Neural progenitor cell (in vitro differentiated cells): ENCODE data around the gene ESRRA. TPM values are rescaled to one million over a fixed set of nuclear protein-coding genes. Genes with fewer than 3 reads are reported as not detected.

Experiments used
- DNase-seq: peaks from one replicate; pipeline ENCODE4 v3.0.0-alpha.2; 2016; ENCODE audit warnings: low spot score
- H2AFZ ChIP-seq: fragments of 200-600 bp; sonication (generic); replicated peaks from 2 replicates; pipeline ENCODE4 v1.6.1; 2016; ENCODE audit warnings: antibody characterized with exemption
- H3F3A ChIP-seq: fragments of 200-600 bp; sonication (generic); 2 replicates; pipeline ENCODE4 v1.6.1; 2016; ENCODE audit warnings: antibody characterized with exemption, low read depth
- H3K27ac ChIP-seq: fragments of 200-600 bp; sonication (generic); 2 replicates; pipeline ENCODE4 v1.5.1; 2016; ENCODE audit warnings: mild to moderate bottlenecking
- H3K27me3 ChIP-seq: fragments of 200-600 bp; sonication (generic); 2 replicates; pipeline ENCODE4 v1.6.1; 2016; ENCODE audit warnings: mild to moderate bottlenecking, moderate library complexity
- H3K36me3 ChIP-seq: fragments of 200-600 bp; sonication (generic); 2 replicates; pipeline ENCODE4 v1.5.1; 2016
- H3K4me1 ChIP-seq: fragments of 200-600 bp; sonication (generic); 2 replicates; pipeline ENCODE4 v1.6.1; 2016; ENCODE audit warnings: mixed run types
- H3K4me2 ChIP-seq: fragments of 200-600 bp; sonication (generic); 2 replicates; pipeline ENCODE4 v1.6.1; 2016
- H3K4me3 ChIP-seq: fragments of 200-600 bp; sonication (generic); 2 replicates; pipeline ENCODE4 v1.5.1; 2016
- H3K79me2 ChIP-seq: fragments of 200-600 bp; sonication (generic); 2 replicates; pipeline ENCODE4 v1.6.1; 2016; ENCODE audit warnings: low read depth
- H3K9ac ChIP-seq: fragments of 200-600 bp; sonication (generic); 2 replicates; pipeline ENCODE4 v1.6.1; 2016
- H3K9me3 ChIP-seq: fragments of 200-600 bp; sonication (generic); 2 replicates; pipeline ENCODE4 v1.5.1; 2016; ENCODE audit warnings: low read depth
- H4K20me1 ChIP-seq: fragments of 200-600 bp; sonication (generic); 2 replicates; pipeline ENCODE4 v1.6.1; 2016; ENCODE audit warnings: low read depth
- H3K27ac Mint-ChIP-seq: 3 replicates; pipeline ENCODE4 v1.8.0; 2021; ENCODE audit warnings: mixed read lengths
- H3K27me3 Mint-ChIP-seq: 2 replicates; pipeline ENCODE4 v1.8.0; 2022; ENCODE audit warnings: low read depth, mild to moderate bottlenecking, inconsistent platforms, moderate library complexity, mixed read lengths; ENCODE audit not compliant: insufficient read depth
- H3K36me3 Mint-ChIP-seq: 3 replicates; pipeline ENCODE4 v1.8.0; 2021; ENCODE audit warnings: mixed read lengths
- H3K4me1 Mint-ChIP-seq: 3 replicates; pipeline ENCODE4 v1.8.0; 2021; ENCODE audit warnings: mixed read lengths
- H3K4me3 Mint-ChIP-seq: 3 replicates; pipeline ENCODE4 v1.8.0; 2021; ENCODE audit warnings: mild to moderate bottlenecking, moderate library complexity, mixed read lengths
- H3K9me3 Mint-ChIP-seq: 3 replicates; pipeline ENCODE4 v1.8.0; 2020; ENCODE audit warnings: mixed read lengths
- EZH2 ChIP-seq: fragments of 200-600 bp; sonication (generic); IDR thresholded peaks from 2 replicates; pipeline ENCODE4 v1.6.1; 2017; ENCODE audit warnings: antibody characterized with exemption, mild to moderate bottlenecking, moderate library complexity
- EZH2phosphoT487 ChIP-seq: fragments of 200-600 bp; sonication (generic); IDR thresholded peaks from 2 replicates; pipeline ENCODE4 v1.6.1; 2017; ENCODE audit warnings: antibody characterized with exemption
- total RNA-seq: library from RNA; depleted of rRNA; stranded (reverse); fragments of >200 nt; gene quantifications from 2 replicates; pipeline ENCODE4 v1.2.3, GENCODE V29; 2015; ENCODE audit warnings: low replicate concordance
- TF ChIP-seq, protein P1 (sequence below): fragments of 200-600 bp; sonication (generic); IDR thresholded peaks from 2 replicates; pipeline ENCODE4 v1.5.1; 2017; ENCODE audit warnings: antibody characterized with exemption, mild to moderate bottlenecking

The ESRRA gene
- total RNA-seq, 1 donor from 2014 or later: 5.5 TPM

GRCh38 chr11:64263947-64264317 lies 41.4 kb upstream of the ESRRA start:
- Histone ChIP-seq H4K20me1 (peaks cover 4% of the 10 kb centered on the region), H3K4me2 (no peak overlapping the region), H3K27ac (no peak overlapping the region), H3K27me3 (no peaks in the 10 kb centered on the region), H3K9me3 (no peaks in the 10 kb centered on the region), H3K9ac (no peak overlapping the region), H3K4me1 (peaks cover 5% of the 10 kb centered on the region), H3F3A (peaks cover 12% of the 10 kb centered on the region), H2AFZ (no peak overlapping the region), H3K79me2 (no peaks in the 10 kb centered on the region), H3K4me3 (no peak overlapping the region), H3K36me3 (no peaks in the 10 kb centered on the region)
- DNase-seq: no peak
- no peak overlapping the region for H3K4me3 Mint-ChIP-seq
- H3K27me3 Mint-ChIP-seq: peaks cover 12% of the 10 kb centered on the region
- no peaks in the 10 kb centered on the region for H3K9me3 Mint-ChIP-seq
- H3K36me3 Mint-ChIP-seq: peaks cover 18% of the 10 kb centered on the region
- TF ChIP-seq EZH2phosphoT487 (no peak), EZH2 (no peak)
- TF ChIP-seq, protein P1, sequence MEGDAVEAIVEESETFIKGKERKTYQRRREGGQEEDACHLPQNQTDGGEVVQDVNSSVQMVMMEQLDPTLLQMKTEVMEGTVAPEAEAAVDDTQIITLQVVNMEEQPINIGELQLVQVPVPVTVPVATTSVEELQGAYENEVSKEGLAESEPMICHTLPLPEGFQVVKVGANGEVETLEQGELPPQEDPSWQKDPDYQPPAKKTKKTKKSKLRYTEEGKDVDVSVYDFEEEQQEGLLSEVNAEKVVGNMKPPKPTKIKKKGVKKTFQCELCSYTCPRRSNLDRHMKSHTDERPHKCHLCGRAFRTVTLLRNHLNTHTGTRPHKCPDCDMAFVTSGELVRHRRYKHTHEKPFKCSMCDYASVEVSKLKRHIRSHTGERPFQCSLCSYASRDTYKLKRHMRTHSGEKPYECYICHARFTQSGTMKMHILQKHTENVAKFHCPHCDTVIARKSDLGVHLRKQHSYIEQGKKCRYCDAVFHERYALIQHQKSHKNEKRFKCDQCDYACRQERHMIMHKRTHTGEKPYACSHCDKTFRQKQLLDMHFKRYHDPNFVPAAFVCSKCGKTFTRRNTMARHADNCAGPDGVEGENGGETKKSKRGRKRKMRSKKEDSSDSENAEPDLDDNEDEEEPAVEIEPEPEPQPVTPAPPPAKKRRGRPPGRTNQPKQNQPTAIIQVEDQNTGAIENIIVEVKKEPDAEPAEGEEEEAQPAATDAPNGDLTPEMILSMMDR: no peak
- no peak overlapping the region for H3K27ac Mint-ChIP-seq
- peaks cover 15% of the 10 kb centered on the region for H3K4me1 Mint-ChIP-seq

GRCh38 chr11:64264371-64264852 lies 40.9 kb upstream of the ESRRA start:
- Histone ChIP-seq H3F3A (peaks cover 17% of the 10 kb centered on the region), H3K79me2 (no peaks in the 10 kb centered on the region), H3K4me3 (no peak overlapping the region), H3K27ac (no peak overlapping the region), H4K20me1 (peaks cover 4% of the 10 kb centered on the region), H3K36me3 (no peaks in the 10 kb centered on the region), H3K9ac (no peak overlapping the region), H3K4me2 (no peak overlapping the region), H3K27me3 (no peaks in the 10 kb centered on the region), H2AFZ (no peak overlapping the region), H3K9me3 (no peaks in the 10 kb centered on the region), H3K4me1 (peaks cover 7% of the 10 kb centered on the region)
- Mint-ChIP-seq H3K36me3 (peaks cover 16% of the 10 kb centered on the region), H3K27me3 (peaks cover 13% of the 10 kb centered on the region), H3K4me3 (no peak overlapping the region), H3K4me1 (peaks cover 17% of the 10 kb centered on the region), H3K9me3 (no peaks in the 10 kb centered on the region), H3K27ac (no peak overlapping the region)
- TF ChIP-seq, protein P1: no peak
- no peak for TF ChIP-seq EZH2
- no peak for TF ChIP-seq EZH2phosphoT487
- DNase-seq: no peak

GRCh38 chr11:64265176-64266160 lies 39.9 kb upstream of the ESRRA start:
- H3K27ac Mint-ChIP-seq: no peak overlapping the region
- peaks cover 16% of the 10 kb centered on the region for H3K27me3 Mint-ChIP-seq
- H3K9me3 ChIP-seq: no peaks in the 10 kb centered on the region
- H3K4me1 Mint-ChIP-seq: peaks cover 21% of the 10 kb centered on the region
- H3K4me3 ChIP-seq: no peak overlapping the region
- H4K20me1 ChIP-seq: peaks cover 4% of the 10 kb centered on the region
- H3K79me2 ChIP-seq: no peaks in the 10 kb centered on the region
- H3K36me3 Mint-ChIP-seq: peaks cover 7% of the 10 kb centered on the region
- H3K36me3 ChIP-seq: no peaks in the 10 kb centered on the region
- no peak for DNase-seq
- TF ChIP-seq EZH2phosphoT487 (no peak), EZH2 (no peak)
- TF ChIP-seq, protein P1: no peak
- H2AFZ ChIP-seq: no peak overlapping the region
- H3K9ac ChIP-seq: no peak overlapping the region
- peaks cover 25% of the 10 kb centered on the region for H3F3A ChIP-seq
- H3K4me2 ChIP-seq: no peak overlapping the region
- H3K4me3 Mint-ChIP-seq: no peak overlapping the region
- no peaks in the 10 kb centered on the region for H3K9me3 Mint-ChIP-seq
- no peak overlapping the region for H3K27ac ChIP-seq
- no peaks in the 10 kb centered on the region for H3K27me3 ChIP-seq
- H3K4me1 ChIP-seq: peaks cover 7% of the 10 kb centered on the region
